Measurements from ENCODE around the gene TMEM163.
"Not testable (repeated sequence)": the region's sequence is repeated elsewhere in the genome, so short reads cannot be mapped to it uniquely, and the experiment has no call there.

TMEM163 gene

GRCh38 chr2:134647607-134648256 is 71.1 kb downstream of the TMEM163 start:
- TF ChIP-seq POLR2A (IDR thresholded peaks at IDR 0.05; ENCODE audit: low read depth, low read length), result no peak
- DNase-seq (ENCODE audit: insufficient read length, low spot score) (no peak), FAIRE-seq (no peak)

- FAIRE-seq (no peak), DNase-seq (ENCODE audit: insufficient read length, low spot score) (no peak)
- TF ChIP-seq POLR2A (IDR thresholded peaks at IDR 0.05; ENCODE audit: low read depth, low read length), result no peak
Measured at GRCh38 chr2:134642938-134643337, 75.9 kb downstream of the TMEM163 start.

GRCh38 chr2:134640494-134640893 is 78.3 kb downstream of the TMEM163 start:
- no peak for FAIRE-seq
- DNase-seq (ENCODE audit: insufficient read length, low spot score), result no peak
- TF ChIP-seq POLR2A (IDR thresholded peaks at IDR 0.05; ENCODE audit: low read depth, low read length), result no peak

- TF ChIP-seq POLR2A (IDR thresholded peaks at IDR 0.05; ENCODE audit: low read depth, low read length), result no peak
- no peak for FAIRE-seq
- no peak for DNase-seq (ENCODE audit: insufficient read length, low spot score)
Measured at GRCh38 chr2:134639265-134639664, 79.5 kb downstream of the TMEM163 start.

GRCh38 chr2:134636714-134637113 is 82.1 kb downstream of the TMEM163 start:
- FAIRE-seq, result no peak
- TF ChIP-seq POLR2A (IDR thresholded peaks at IDR 0.05; ENCODE audit: low read depth, low read length), result no peak
- DNase-seq (ENCODE audit: insufficient read length, low spot score), result no peak

GRCh38 chr2:134634054-134634753 is 84.6 kb downstream of the TMEM163 start:
- no peak for TF ChIP-seq POLR2A (IDR thresholded peaks at IDR 0.05; ENCODE audit: low read depth, low read length)
- DNase-seq (ENCODE audit: insufficient read length, low spot score) (no peak), FAIRE-seq (no peak)

- FAIRE-seq, result no peak
Measured at GRCh38 chr2:134630504-134631159, 88.2 kb downstream of the TMEM163 start.

GRCh38 chr2:134628453-134628852 is 90.3 kb downstream of the TMEM163 start:
- DNase-seq (ENCODE audit: insufficient read length, low spot score), result no peak
- FAIRE-seq, result no peak
- no peak for TF ChIP-seq POLR2A (IDR thresholded peaks at IDR 0.05; ENCODE audit: low read depth, low read length)

More at GRCh38 chr2:134630504-134631159, 88.2 kb downstream of the TMEM163 start:
- DNase-seq (ENCODE audit: insufficient read length, low spot score), result no peak
- TF ChIP-seq POLR2A (IDR thresholded peaks at IDR 0.05; ENCODE audit: low read depth, low read length), result no peak

GRCh38 chr2:134626781-134627180 is 92.0 kb downstream of the TMEM163 start:
- TF ChIP-seq POLR2A (IDR thresholded peaks at IDR 0.05; ENCODE audit: low read depth, low read length), result no peak
- DNase-seq (ENCODE audit: insufficient read length, low spot score), result no peak
- FAIRE-seq, result no peak

- DNase-seq (ENCODE audit: insufficient read length, low spot score) (no peak), FAIRE-seq (no peak)
- no peak for TF ChIP-seq POLR2A (IDR thresholded peaks at IDR 0.05; ENCODE audit: low read depth, low read length)
Measured at GRCh38 chr2:134625311-134625710, 93.5 kb downstream of the TMEM163 start.

- no peak for DNase-seq (ENCODE audit: insufficient read length, low spot score)
- TF ChIP-seq POLR2A (IDR thresholded peaks at IDR 0.05; ENCODE audit: low read depth, low read length), result no peak
- FAIRE-seq, result no peak
Measured at GRCh38 chr2:134623796-134624195, 95.0 kb downstream of the TMEM163 start.

GRCh38 chr2:134623046-134623445 is 95.8 kb downstream of the TMEM163 start:
- DNase-seq (ENCODE audit: insufficient read length, low spot score) (no peak), FAIRE-seq (no peak)
- TF ChIP-seq POLR2A (IDR thresholded peaks at IDR 0.05; ENCODE audit: low read depth, low read length), result no peak

GRCh38 chr2:134621939-134622705 is 96.7 kb downstream of the TMEM163 start:
- no peak for FAIRE-seq

GRCh38 chr2:134619250-134619649 is 99.5 kb downstream of the TMEM163 start:
- TF ChIP-seq POLR2A (IDR thresholded peaks at IDR 0.05; ENCODE audit: low read depth, low read length), result no peak
- FAIRE-seq (no peak), DNase-seq (ENCODE audit: insufficient read length, low spot score) (no peak)

More at GRCh38 chr2:134621939-134622705, 96.7 kb downstream of the TMEM163 start:
- no peak for TF ChIP-seq POLR2A (IDR thresholded peaks at IDR 0.05; ENCODE audit: low read depth, low read length)
- DNase-seq (ENCODE audit: insufficient read length, low spot score), result no peak

- not testable (repeated sequence) for DNase-seq (ENCODE audit: insufficient read length, low spot score); FAIRE-seq
Measured at GRCh38 chr2:134615480-134615879, 103.3 kb downstream of the TMEM163 start.
